H1 (cell line): ENCODE results near the gene KIT. TPM values are rescaled to one million over a fixed set of nuclear protein-coding genes. Genes with fewer than 3 reads are reported as not detected.

Source experiments
- CHD7 ChIP-seq: fragments of 300-600 bp; sonication (generic); IDR thresholded peaks from 2 replicates; pipeline ENCODE4 v1.7.1; 2012; ENCODE audit warnings: low read length, moderate library complexity, mild to moderate bottlenecking, inconsistent platforms; ENCODE audit not compliant: insufficient replicate concordance
- polyA plus RNA-seq, 7 experiments: library from polyadenylated mRNA; depleted of rRNA in 3 of 7; stranded (reverse) in 5 of 7; unstranded in 2 of 7; fragments of >200 nt in 5 of 7; fragments of 200-250 nt in 2 of 7; gene quantifications; 1 replicate in 5 of 7; 2 replicates in 1 of 7; 4 replicates in 1 of 7; pipeline versions ENCODE4 v1.2.1 to v1.2.3, GENCODE V29; 2011 to 2013; ENCODE audit warnings: missing spikeins in 2 of 7, mixed read lengths in 2 of 7
- total RNA-seq: library from RNA; stranded (reverse); fragmentation: NEBNext Ultra II Directional; extraction: Animal tissue kit (Norgen Biotek cat#: 25700); gene quantifications from 2 replicates; pipeline ENCODE4 v1.2.1, GENCODE V29; 2021

Gene KIT
- total and polyA plus RNA-seq, 2 of the 8 experiments (the other 6 are each of a cell fraction or from before 2014, with no cell fraction given), result 14.4 to 24.8 TPM

GRCh38 chr4:54754394-54754793 is 96.6 kb downstream of the KIT start (continued):
- TF ChIP-seq CHD7, result no peak
